COLO829 (cell line): ENCODE measurements around the gene POPDC3.
"Not testable (repeated sequence)": the region's sequence is repeated elsewhere in the genome, so short reads cannot be mapped to it uniquely, and the experiment has no call there.

ENCODE experiments used
- DNase-seq: peaks from one replicate; pipeline ENCODE4 v3.0.0; 2012; ENCODE audit warnings: low spot score

Gene POPDC3

GRCh38 chr6:105179244-105180065 lies at the start of gene POPDC3:
Gene POPDC3, minus strand, starts transcription at chr6:105180014. Its CDS starts 18,105 bp downstream, at chr6:105161909.
- DNase-seq, result peak; percentile 14

GRCh38 chr6:105227295-105227767 lies 47.5 kb upstream of the POPDC3 start:
- no peak for DNase-seq

GRCh38 chr6:105226598-105227294 lies 46.9 kb upstream of the POPDC3 start:
- no peak for DNase-seq

- DNase-seq, result no peak
Measured at GRCh38 chr6:105223242-105223641, 43.4 kb upstream of the POPDC3 start.

- DNase-seq, result not testable (repeated sequence)
Measured at GRCh38 chr6:105221219-105221618, 41.4 kb upstream of the POPDC3 start.

- DNase-seq, result no peak
Measured at GRCh38 chr6:105220186-105220585, 40.4 kb upstream of the POPDC3 start.

- not testable (repeated sequence) for DNase-seq
Measured at GRCh38 chr6:105219218-105219617, 39.4 kb upstream of the POPDC3 start.

GRCh38 chr6:105215506-105215905 lies 35.7 kb upstream of the POPDC3 start:
- DNase-seq, result peak; percentile 51

GRCh38 chr6:105214668-105215067 lies 34.9 kb upstream of the POPDC3 start:
- no peak for DNase-seq

- no peak for DNase-seq
Measured at GRCh38 chr6:105213272-105213671, 33.5 kb upstream of the POPDC3 start.

- no peak for DNase-seq
Measured at GRCh38 chr6:105212587-105212986, 32.8 kb upstream of the POPDC3 start.

- no peak for DNase-seq
Measured at GRCh38 chr6:105211831-105212230, 32.0 kb upstream of the POPDC3 start.

GRCh38 chr6:105210932-105211531 lies 31.2 kb upstream of the POPDC3 start:
- no peak for DNase-seq

- DNase-seq, result peak; percentile 84
Measured at GRCh38 chr6:105209950-105210706, 30.3 kb upstream of the POPDC3 start.

GRCh38 chr6:105207524-105208269 lies 27.9 kb upstream of the POPDC3 start:
- DNase-seq, result no peak

- no peak for DNase-seq
Measured at GRCh38 chr6:105204768-105205167, 25.0 kb upstream of the POPDC3 start.

- DNase-seq, result no peak
Measured at GRCh38 chr6:105204331-105204730, 24.5 kb upstream of the POPDC3 start.

GRCh38 chr6:105202486-105202885 lies 22.7 kb upstream of the POPDC3 start:
- DNase-seq, result no peak

- no peak for DNase-seq
Measured at GRCh38 chr6:105200133-105200730, 20.4 kb upstream of the POPDC3 start.

- no peak for DNase-seq
Measured at GRCh38 chr6:105199711-105200110, 19.9 kb upstream of the POPDC3 start.

GRCh38 chr6:105196076-105196475 lies 16.3 kb upstream of the POPDC3 start:
- no peak for DNase-seq
